D721Med (cell line): ENCODE data around the gene CYTH2.

Experiments used
- DNase-seq: peaks from one replicate; pipeline ENCODE4 v3.0.0; 2011; ENCODE audit warnings: low spot score; ENCODE audit not compliant: insufficient read length
- FAIRE-seq: peaks from 2 replicates; lab custom pipeline; 2011; peaks lifted over from hg19 to GRCh38; lab: Jason Lieb, UNC
- TF ChIP-seq, protein P1 (sequence below): IDR thresholded peaks from 2 replicates; pipeline ENCODE4 v1.5.1; 2012; ENCODE audit warnings: mild to moderate bottlenecking, control low read depth; ENCODE audit not compliant: insufficient read depth; ENCODE audit errors: missing control alignments

Gene CYTH2

DNA sequence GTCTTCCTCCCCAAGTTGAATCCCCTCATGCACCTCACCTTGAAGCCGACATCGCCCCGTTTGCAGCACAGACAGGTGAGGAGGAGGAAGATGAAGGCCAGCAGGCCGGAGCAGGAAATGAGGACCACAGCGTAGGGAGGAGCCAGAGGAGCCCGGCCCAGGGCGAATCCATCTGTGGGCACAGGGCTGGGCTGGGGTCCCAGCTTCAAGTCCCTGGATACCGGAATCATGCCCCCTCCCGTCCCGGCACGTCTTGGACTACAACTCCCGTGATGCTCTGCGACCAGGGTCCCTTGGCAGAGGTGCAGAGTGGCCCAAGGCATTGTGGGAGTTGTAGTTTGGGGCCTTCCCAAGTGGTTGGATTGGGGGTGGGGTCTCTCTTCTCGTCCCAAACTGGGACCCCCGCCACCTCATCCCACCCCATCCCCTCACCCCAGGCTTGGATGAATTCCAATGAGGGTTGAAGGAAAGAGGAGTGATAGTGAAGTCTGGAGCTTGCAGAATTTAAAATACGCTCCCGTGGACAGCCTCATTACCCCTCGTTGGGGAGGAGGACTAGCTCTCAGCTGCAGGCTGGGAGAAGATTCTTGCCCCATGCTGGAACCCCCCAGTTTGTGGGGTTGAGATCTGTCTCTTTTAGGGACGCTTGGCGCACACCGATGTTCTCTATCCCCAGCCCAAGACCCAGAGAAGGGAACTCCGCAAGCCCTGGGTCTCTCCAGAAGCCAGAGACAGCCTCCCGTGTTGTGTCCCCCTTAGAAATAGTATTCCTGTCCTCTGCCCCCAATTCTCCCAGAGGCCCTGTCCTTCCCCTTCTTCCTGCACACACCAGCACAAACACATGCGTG is 41.5 kb downstream of the CYTH2 start:
- TF ChIP-seq, protein P1, sequence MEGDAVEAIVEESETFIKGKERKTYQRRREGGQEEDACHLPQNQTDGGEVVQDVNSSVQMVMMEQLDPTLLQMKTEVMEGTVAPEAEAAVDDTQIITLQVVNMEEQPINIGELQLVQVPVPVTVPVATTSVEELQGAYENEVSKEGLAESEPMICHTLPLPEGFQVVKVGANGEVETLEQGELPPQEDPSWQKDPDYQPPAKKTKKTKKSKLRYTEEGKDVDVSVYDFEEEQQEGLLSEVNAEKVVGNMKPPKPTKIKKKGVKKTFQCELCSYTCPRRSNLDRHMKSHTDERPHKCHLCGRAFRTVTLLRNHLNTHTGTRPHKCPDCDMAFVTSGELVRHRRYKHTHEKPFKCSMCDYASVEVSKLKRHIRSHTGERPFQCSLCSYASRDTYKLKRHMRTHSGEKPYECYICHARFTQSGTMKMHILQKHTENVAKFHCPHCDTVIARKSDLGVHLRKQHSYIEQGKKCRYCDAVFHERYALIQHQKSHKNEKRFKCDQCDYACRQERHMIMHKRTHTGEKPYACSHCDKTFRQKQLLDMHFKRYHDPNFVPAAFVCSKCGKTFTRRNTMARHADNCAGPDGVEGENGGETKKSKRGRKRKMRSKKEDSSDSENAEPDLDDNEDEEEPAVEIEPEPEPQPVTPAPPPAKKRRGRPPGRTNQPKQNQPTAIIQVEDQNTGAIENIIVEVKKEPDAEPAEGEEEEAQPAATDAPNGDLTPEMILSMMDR: no peak
- FAIRE-seq (no peak), DNase-seq (no peak)

DNA sequence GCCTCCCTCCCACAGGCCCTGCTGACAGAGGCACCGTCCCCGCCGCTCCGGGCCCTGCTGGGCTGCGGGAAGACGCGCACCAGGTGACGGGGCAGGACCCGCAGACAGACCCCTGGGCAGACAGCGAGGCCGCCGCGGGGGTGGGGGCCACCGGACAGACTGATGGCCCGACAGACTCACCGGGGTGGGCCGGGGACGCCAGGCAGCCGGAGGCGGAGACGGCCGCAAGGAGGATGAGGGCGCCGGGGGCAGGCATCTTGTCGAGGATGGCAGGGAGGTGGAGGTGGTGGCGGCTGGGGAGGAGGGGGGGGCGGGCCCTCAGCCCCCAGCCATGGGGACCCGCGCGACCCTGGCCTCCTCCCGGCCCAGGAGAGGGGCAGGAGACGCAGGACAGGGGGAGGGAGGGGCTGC is 42.2 kb downstream of the CYTH2 start:
- no peak for FAIRE-seq

DNA sequence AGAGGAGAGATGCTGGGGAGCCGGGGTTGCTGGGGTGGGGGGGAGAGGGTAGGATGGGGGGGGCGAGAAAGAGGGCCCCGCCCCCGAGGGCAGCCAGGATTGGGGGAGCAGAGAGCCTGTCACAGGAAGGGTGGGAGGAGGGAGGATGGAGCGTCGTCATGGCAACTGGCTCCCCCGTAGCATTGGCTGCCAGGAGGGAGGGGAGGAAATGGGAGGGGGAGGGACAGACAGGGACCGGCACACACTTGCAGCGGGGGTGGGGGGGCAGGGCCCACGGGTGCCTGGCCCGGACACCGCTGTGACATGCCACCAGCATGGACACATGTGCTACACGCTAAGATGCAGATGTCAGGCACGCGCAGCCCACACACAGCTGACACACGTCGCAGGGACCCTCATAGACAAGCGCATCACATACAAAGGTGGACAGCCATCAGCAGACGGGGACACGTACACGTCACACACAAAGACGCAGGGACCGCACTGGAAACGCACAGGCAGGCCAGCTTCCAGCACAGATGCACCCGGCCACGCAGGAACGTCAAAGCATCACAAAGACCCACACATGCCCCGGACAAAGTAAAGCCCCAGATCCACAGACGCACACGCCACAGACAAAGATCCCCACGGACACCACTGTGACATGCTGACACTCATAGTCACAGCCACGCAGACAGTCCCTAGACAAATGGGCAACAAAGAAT is 42.8 kb downstream of the CYTH2 start, which contains the start of gene LMTK3:
Gene LMTK3 (minus strand): TSS at position 36 of the 704 bp plus-strand sequence. CDS start 259 bp downstream, outside the sequence.
- FAIRE-seq (no peak), DNase-seq (peak; percentile 89)
- TF ChIP-seq, protein P1: no peak

More for the DNA sequence above, 42.2 kb downstream of the CYTH2 start:
- TF ChIP-seq, protein P1: no peak
- DNase-seq: no peak

DNA sequence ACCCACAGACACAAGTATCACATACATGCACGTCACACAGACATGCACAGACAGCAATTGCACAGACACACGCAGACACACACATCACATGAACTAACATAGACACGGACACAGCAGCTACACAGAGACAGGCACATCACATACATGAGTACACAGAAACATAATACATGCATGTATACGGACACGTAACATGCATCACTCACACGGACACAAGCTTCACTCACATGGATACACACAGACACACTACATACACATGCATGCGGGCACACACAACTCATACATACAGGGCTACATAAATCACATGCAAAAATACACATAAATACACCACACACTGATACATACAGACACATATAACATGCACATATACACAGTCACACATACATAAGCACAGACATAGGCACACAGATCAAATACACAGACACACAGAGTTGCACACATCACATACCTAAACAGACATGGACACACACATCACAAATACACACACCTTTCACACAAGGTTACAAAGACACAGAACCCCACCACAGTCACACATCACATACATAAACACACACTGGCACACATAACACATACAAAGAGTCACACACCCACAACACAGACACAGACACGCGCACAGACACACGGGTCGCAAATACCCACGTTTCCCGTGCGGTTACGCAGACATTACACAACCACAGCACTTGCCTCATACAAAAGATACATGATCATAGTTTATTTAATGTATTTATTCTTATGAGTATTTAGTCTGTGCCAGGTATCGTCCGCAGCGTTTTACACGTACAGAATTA is 43.5 kb downstream of the CYTH2 start:
- TF ChIP-seq, protein P1: no peak
- FAIRE-seq: peak; percentile 16
- no peak for DNase-seq

DNA sequence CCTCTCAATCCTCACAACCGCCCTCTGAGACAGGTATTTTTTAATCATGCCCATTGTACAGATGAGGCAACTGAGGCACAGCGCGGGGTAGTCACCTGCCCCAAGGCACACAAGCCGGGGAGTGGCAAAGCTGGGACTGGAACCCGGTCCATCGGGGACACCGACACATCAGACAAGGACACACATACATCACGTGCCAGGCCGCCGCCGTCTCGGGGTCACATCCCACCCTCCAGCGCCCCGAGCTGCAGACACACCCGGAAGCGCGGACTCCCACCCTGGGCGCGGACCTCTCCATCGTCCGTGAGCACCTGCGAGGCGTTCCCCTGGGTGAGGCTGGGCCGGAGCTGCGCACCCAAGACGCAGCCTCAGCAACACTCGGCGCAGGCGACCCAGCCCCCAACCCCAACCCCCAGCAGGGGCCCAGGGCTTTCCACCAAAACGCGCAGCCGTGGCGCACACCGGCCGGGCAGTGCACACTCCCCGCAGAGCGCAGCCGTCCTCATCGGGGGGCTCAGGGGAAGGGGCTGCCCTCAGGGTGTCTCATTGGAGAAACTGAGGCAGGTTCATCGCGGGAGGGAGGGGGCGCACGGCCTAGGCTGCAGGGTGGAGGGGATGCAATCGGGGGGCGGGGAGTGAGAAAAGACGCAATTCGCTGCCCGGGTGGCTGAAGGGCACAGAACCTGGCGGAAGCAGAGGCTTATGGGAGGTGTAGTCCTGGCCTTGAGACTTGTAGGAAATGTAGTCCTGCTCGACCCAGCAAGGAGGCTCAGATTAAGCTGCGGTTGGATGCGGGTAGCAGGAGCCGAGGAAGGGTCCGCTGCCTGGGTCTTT is 44.3 kb downstream of the CYTH2 start:
- TF ChIP-seq, protein P1: no peak
- FAIRE-seq (no peak), DNase-seq (peak; percentile 78)

DNA sequence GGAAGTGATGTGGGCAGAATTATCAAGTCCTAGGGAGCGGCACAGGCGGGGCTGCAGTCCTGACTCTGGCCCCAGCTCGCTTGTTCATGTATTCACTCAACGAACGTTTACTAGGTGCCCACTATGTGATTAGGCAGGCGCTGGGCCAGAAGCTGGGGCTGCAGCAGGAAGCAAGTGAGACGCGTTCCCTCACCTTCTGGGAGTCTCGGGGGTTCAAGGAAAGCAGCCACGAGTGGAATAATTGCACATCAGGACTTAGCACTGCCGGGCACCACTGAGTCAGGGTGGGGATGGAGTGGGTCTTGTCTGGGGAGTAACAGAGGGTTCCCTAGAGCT is 44.9 kb downstream of the CYTH2 start:
- DNase-seq (no peak), FAIRE-seq (no peak)
- TF ChIP-seq, protein P1: no peak
